Activated CD8-positive, alpha-beta memory T cell treated with anti-CD3 and anti-CD28 coated beads, Interleukin-2, amount 50 U/mL, for 4 hours (primary cell): Measurements from ENCODE around the gene GJB3.
"Not testable (repeated sequence)": the region's sequence is repeated elsewhere in the genome, so short reads cannot be mapped to it uniquely, and the experiment has no call there.

Experiments used
- DNase-seq: peaks from one replicate; pipeline ENCODE4 v3.0.0-alpha.2; 2020

GJB3 gene

DNA sequence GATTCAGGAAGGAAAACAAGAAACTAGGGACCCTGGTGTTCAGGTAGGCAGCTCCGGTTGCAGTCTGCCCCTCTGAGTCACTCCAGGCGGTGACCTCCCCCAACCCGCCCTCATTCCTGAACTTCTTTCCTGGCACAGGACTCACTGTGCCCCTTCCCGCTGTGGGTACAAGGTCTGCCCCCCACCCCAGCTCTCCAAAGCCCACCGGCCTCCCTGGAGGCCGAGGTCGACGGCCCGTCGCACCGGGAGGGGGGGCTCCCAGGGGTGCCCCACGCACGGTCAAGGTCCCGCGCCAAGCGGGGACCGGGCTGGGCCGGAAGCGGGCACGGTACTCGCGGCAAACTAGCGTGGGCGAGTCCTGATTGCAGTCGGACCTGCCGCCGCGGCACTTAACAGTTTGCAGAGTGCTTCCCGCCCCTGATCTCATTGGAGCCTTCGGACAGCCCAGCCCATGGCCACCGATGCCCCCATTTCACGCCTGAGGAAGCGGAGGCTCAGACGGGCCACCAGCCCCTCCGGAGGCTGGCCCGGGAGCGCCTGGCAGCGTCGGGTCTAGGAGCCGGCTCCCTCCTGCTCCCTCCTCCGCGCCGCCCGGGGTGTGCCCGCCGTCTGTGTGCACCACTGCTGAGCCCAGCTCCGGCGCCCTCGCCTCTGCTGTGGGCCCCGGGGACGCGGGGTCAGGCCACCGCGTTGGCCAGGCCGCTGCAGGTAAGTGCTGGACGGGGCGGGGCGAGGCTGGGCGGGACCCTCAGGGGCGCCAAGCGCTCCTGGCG lies at the start of gene GJB3:
TSS of gene GJB3 (plus strand) at position 144 of the 773 bp plus-strand sequence. CDS start 3,549 bp downstream, outside the sequence.
- DNase-seq = no peak

DNA sequence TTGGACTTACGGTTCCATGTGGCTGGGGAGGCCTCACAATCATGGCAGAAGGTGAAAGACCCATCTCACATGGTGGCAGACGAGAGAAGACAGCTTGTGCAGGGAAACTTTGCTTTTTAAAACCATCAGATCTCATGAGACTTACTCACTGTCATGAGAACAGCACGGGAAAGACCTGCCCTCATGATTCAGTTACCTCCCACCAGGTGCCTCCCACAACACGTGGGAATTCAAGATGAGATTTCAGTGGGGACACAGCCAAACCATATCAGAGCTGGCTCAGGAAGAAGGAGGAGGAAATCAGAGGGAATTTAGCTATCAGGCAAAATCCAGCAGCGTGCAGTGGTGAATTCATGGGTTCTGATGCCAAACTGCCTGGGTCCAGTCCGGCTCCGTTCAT lies 48.2 kb upstream of the GJB3 start:
- not testable (repeated sequence) for DNase-seq

DNA sequence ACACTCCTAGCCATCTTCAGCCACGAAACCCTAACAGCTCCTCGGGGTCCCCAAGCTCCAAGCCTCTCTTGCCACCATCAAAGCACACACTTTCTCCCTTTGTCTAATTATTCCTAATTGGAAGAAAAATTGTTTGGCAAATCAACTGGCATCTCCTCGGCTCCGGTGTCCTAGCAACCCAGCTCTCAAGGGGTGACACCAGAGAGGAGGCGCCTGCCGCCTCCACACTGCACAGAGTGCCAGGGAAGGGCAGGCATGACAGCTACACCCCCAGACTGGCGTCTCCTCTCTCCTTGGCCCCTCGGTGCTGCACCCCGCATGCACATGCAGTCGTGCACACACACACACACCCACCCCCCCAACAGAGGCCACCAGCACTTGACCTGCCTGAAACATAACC lies 44.3 kb upstream of the GJB3 start:
- no peak for DNase-seq

DNA sequence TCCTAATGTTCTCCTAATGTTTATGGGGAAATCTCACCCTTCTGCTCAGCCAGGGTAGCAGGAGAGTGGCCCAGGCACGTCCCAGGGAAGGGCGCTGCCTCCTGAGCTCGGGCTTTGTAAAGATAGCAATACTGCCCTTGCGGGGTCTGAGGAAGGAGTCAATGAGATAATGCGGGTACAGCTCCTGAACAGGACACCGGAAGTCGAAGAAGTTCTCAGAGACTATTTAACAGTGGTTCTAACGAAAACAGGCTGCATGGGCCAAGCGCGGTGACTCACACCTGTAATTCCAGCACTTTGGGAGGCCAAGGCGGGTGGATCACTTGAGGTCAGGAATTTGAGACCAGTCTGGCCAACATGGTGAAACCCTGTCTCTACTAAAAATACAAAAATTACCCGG lies 43.8 kb upstream of the GJB3 start:
- DNase-seq = not testable (repeated sequence)

DNA sequence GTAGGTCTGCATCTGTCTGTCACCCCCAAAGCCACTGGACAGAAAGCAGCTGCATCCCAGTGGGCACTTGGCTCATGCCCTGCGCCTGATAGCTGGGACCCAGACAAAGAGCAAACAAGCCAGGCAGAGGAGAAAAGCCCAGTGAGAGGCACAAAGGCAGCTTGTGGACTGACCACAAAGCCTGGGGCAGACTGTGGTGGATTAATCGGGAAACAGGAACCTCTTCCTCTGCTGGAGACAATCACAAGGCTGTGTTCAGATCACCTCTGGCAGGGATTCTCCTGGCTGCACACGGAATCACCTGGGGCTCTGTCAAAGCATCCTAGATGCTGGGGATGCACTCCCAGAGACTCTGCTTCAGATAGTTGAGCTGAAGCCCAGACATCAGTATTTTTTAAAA lies 41.4 kb upstream of the GJB3 start:
- no peak for DNase-seq

DNA sequence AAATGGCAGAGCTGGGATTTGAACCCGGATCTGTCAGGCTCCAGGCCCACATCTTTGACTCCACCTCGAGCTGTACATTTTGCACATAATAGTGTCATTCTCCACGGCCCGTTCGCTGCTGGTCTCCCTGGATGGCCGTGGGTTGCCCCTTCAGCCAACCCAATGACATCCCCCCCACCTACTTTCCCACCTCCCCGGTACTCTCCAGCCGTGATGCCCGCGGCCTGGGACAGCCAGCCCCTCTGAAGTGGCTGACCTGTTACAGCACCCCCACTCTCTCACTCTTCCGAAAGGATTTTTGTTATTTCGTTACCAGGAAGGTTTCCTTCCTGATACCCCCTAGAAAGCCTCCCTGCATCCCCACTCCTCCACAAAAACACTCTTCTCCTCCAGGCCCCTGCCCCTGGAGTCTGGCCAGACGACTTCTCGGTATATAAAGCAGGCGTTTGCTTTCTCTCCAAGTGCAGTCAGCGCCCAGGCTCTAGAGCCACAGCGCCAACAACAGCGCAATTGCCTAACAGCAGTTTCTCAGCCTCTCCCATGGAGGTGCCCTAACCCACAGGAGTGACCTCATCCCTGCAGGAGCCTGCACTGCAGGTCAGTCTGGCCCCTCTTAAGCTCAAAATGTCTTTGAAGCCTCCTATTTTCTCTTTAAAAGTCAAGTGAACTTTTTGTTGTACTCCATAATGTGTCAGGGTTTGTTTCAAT lies 40.7 kb upstream of the GJB3 start:
- no peak for DNase-seq

DNA sequence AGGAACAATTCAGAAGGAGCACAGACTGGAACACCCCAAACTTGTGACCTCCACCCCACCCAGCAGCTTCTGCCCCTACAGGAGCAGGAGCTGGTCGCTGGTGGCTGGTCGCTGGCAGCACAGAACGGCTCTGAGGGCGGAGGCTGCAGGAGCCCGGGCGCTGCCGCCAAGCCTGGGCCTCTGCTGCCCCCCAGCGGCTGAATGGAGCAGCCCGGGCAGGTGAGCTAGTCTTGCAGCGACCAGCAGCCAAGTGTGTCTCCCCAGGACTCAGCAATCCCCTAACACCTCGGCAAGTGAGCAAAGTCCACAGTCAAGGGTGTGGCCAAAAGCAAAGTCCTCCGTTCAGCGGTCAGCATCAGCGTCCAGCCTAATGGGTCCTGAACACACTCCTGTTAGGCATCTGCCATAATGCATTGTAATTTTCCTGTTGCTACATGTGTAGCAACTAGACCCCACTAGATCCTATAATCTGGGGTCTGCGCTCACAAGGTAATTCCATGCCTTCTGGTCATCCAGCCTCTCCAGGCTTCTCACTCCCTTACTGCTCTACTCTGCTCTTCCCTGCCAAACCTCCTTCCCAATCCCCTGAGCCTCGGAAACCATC lies 38.2 kb upstream of the GJB3 start:
- DNase-seq = peak; percentile 81

DNA sequence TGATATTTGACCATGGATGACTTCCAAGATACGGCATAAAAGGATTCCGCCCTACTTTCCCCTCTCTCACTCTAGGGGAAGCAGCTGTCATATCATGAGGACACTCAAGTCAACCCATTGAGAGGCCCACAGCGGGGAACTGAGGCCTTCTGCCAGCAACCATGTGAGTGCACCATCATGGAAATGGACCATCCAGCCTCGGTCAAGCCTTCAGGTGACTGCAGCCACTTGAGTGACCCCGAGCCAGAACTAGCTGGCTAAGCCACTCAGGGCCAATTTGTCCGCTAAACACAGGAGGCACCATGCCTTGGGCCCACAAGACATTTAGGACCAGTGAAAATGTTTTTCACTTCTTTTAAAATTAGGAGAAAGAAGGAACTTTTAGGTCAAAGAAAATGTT lies 37.2 kb upstream of the GJB3 start:
- DNase-seq = no peak

DNA sequence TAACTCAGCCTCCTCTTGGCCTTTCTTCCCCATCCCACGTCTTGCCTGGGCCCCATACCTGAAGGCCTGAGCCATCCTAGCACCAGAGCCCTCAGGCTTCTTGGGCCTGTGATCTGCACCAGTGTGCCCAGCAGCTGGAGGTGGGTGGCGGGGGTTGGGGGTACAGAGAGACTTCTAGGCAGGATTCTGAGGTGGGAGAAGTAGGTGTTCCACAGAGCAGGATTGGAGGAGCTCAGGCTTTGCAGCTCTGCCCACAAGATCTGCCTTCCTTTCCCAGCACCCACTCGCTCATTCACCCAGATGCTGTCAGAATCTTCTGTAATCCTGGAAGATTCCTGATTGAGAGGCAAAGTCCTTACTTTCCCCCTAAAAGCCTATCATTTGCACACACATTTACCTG lies 36.2 kb upstream of the GJB3 start:
- no peak for DNase-seq

DNA sequence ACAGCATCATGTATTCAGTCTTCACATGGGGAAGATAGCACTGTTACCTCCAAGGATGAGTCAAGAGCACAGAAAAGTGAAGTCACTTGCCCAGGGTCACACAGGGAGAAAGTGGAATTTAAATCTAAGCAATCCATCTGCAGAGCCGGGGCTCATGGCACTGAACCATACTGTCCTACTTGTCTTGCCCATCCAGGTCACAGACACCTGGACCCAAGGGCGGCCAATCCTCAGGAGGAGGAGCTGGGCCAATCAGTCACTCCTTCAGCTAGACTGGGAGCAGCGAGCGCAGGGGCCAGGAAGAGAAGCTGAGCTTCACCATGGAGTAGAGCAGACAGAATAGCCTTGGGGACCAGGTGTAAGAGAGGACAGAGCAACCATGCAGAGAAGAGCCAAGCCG lies 35.3 kb upstream of the GJB3 start:
- DNase-seq = no peak

DNA sequence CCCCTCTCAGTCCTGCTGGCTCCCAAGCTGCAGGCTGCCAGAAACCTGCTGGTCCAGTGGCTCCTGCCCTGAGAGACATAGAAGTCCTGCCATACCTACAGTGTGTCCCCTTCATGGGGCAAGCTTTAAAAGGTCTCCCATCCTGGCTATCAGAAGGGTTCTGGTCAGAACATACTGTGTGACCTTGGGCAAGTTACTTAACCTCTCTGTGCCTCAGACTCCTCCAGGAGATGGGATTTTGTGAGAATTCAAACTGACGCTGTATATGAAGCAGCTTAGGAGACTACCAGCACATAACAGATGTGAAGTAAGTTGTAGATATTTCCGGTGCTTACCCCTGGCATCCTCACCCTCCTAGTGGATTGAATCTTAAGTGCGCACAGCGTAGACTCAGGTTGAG lies 34.9 kb upstream of the GJB3 start:
- no peak for DNase-seq

DNA sequence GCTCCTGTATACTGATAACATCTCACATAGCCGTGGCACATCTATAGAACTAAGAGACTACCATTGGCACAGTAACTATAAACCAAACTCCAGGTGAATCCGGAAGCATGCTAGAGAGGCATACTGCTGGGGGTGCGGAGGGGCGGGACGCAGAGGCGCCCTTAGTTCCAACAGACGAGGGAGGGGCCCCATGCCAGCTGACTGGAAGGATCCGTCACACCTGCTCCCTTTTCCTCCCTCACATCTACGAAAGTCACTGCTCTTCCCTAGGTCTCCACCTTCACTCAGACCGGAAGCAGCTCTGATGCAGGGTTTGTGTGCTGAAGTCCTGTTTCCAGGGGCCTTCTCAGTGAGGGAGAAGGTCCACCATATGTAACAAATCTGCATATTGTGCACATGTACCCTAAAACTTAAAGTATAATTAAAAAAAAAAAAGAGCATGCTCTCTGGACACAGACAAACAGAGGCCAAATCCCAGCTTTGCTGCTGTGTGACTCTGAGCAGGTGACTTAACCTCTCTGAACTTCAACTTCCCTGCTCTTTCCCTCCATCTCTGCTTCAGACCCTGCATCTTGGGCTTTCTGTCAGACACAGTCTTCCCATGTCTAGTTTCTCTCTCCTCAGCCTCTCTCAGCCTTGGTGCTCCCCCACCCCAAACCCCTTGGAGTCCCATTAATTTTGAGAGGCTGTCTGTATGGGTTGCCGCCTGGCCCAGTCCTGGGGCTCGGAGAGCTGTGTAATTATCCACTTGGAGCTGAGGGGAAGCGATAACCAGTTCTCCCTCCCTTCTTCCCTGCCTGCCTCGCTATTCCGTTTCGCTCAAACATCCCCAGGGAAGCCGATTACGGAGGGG lies 34.0 kb upstream of the GJB3 start:
- DNase-seq = no peak

DNA sequence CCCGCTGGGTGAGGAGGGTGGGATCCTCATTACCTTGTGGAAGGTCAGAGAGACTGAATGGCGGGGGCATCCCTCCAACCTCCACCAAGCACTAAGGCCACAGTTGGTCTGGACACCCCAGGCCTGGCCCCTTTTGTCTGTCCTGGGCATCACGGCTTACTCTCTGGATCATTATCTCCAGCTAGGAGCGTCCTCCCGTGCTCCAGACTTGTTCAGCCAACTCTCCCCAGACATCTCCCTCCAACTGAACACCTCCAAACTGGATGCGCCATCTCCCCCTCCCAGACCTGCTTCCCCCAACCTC lies 33.4 kb upstream of the GJB3 start:
- no peak for DNase-seq

DNA sequence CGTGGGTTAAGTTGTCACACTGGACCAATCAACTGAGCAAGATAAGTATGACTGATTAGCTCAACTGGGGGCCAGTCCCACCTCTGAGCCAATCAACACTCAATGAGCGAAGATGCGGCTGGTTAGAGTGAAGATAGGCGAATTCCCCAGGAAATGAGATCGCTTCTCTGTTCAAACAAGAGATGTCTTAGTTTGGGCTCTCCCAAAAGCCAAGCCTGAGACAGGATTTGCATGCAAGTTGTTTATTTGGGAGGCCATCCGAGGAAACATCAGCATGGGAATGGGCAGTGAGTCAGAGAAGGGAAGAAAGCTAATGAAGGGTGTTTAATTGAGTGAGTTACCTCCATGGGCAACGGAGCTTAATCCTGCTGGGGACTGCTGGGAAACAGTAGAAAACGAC lies 31.0 kb upstream of the GJB3 start:
- no peak for DNase-seq

DNA sequence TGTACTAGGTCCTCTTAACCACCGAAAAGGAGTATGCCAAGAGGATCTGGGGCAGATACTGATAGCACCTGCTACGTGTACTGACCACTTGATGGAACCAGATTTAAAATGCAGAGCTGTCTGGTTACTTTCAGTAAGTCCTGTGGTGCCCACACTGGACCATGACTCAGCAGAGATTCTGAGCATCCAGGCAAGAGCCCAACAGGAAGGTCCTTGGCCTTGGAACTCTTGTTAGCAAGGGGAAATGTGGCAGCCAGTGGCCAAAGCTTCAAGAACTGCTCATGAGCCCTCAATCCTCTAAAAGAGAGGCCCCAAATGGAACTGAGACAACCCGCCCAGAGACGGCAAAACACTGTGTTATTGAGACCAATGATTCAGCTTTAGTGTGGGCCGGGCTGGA lies 30.4 kb upstream of the GJB3 start:
- DNase-seq = no peak

DNA sequence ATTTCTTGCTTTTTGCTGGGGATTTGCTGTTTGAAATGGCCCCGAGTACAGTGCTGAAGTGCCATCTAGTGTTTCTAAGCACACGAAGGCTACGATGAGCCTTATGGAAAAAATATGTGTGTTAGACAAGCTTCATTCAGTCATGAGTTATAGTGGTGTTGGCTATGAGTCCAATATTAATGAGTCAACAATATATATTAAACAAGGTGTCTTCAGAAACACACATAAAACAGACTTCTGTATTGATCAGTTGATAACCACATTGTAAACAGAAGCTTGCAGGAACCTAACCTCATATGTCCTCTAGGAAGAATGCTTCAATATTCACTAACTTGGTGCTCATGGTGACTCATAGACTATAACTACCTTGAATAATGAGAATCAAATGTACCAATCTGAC lies 27.9 kb upstream of the GJB3 start:
- no peak for DNase-seq

DNA sequence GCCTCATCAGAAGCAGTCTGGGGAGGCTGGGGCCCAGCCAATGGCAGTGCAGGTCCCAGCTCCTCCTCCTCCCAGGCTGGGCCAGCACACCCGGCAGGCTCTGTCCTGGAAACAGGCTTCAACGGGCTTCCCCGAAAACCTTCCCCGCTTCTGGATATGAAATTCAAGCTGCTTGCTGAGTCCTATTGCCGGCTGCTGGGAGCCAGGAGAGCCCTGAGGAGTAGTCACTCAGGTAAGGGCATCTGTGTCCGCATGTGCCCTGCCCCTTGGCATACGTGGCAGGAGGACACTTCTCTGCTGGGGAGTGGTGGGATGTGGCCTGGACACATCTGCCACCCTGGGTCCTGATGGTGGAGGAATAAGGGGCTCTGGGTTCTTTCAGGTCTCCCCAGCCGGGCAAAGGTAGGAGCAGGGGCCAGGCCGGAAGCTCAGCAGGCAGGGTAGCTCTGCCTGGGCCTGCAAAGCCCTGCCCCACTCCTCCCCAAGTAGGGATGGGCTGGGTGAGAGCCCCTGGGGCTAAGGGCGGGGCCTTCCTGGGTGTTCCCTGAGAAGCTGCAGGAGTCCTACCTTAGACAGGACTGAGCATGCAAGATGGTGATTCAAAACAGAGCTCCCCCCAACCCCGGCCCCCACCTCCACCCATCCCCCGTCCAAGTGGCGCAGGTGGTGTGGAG lies 25.9 kb upstream of the GJB3 start, which contains the start of gene GJB5:
TSS of gene GJB5 (plus strand) at position 84 of the 674 bp plus-strand sequence. CDS start 2,284 bp downstream, outside the sequence.
- no peak for DNase-seq

DNA sequence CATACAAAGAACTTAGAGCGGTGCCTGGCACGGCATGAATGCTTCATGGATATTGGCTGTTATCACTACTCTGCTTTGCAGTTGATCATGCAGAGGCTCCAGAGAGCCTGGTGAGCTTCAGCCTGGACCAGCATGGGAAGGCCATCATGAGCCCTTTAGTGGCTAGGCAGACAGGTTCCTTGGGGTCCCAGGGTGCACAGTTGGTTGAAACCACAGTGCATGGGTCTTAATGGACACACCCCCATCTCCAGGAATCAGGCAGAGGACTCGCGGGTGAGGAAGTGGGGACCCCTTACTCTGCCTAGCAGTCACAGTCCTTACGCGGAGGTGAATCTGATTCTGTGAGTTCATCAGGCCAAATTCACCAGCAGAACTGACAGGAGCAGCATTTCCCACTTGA lies 25.1 kb upstream of the GJB3 start:
- no peak for DNase-seq

DNA sequence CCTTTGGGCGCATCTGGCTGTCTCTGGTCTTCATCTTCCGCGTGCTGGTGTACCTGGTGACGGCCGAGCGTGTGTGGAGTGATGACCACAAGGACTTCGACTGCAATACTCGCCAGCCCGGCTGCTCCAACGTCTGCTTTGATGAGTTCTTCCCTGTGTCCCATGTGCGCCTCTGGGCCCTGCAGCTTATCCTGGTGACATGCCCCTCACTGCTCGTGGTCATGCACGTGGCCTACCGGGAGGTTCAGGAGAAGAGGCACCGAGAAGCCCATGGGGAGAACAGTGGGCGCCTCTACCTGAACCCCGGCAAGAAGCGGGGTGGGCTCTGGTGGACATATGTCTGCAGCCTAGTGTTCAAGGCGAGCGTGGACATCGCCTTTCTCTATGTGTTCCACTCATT lies 23.6 kb upstream of the GJB3 start:
- DNase-seq = no peak

DNA sequence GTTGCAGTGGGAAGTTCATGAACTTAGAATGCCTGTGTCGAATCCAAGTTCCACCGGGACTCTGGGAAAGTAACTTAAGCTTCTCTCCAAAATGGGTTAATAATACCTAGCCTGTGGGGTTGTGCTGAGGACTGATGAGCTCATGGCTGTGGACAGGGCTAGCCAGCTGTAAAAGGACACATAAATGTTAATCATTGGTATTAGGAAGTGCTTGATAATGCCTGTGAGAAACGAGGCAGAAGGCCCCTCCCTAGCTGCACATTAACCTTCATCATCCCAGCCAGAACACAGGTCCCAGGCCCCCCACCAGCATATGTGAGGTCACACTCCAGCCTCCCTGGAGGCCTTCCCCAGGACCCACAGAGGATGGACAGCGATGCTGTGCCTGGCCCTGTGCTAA lies 22.3 kb upstream of the GJB3 start:
- DNase-seq = no peak

DNA sequence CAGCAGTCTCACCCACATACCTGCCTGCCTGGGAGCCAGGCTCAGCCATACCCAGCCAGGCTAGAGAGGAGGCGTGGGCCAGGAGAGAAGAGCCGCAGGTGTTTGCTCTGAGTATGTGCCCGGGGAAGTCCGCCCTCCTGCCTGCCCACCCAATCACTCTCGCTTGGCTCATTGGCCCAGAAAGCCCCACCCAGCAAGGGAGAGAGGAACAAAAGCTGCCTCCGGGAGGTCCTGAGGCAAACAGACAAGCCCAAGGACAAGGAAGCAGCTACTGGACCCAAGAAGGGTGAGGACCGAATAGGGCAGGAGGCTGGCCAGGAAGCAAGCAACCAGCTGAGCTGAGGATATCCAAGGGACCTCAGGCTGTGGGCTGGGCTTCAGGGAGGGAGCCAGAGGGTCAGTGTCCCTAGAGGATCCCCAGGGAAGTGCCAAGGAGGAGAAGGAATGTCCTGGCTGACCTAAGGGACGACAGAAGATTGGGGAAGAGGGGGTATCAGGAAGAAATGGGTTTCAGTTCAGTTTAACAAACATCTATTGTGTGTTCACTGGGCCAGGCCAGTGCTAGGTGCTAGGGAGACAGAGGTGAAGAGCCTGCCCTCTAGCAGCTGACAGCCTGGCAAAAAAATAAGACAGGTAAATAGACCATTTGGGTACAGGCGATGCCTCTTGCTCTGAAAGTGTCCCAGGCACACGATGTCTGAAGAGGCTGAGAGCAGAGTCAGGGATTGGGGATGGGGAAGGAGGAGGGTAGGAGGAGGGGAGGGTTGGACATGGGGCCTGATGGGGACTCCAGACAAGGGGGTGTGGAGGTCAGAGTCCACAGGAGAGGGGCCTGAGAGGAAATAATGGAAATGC lies 21.3 kb upstream of the GJB3 start, which contains the start of gene GJB4:
TSS of gene GJB4 (plus strand) at position 238 of the 855 bp plus-strand sequence. CDS start 1,515 bp downstream, outside the sequence.
- DNase-seq = no peak
